CD14-positive monocyte (primary cell): Measurements from ENCODE around the gene KCTD2. TPM values are rescaled to one million over a fixed set of nuclear protein-coding genes. Genes with fewer than 3 reads are reported as not detected.

Experiments used
- DNase-seq, 3 donors: peaks; one replicate each; pipeline ENCODE4 v3.0.0-alpha.2; 2011 to 2022
- H2AFZ ChIP-seq: 2 replicates; pipeline ENCODE4 v1.6.0; 2012; ENCODE audit warnings: mild to moderate bottlenecking, low read depth, low read length, inconsistent platforms; ENCODE audit not compliant: insufficient read depth, poor library complexity, severe bottlenecking
- H3K27ac ChIP-seq, 2 donors: 1 replicate in 1 of 2; 2 replicates in 1 of 2; pipeline ENCODE4 v1.5.1; 2012 to 2013; ENCODE audit warnings: low read length in 2 of 2, control low read depth in 1 of 2, inconsistent platforms in 1 of 2, low read depth in 1 of 2, mild to moderate bottlenecking in 1 of 2
- H3K27me3 ChIP-seq, 2 donors: one replicate each; pipeline versions ENCODE4 v1.6.0 to v1.6.1; 2011 to 2013; ENCODE audit warnings: low read length in 2 of 2; ENCODE audit not compliant: control insufficient read depth in 2 of 2, insufficient read depth in 2 of 2
- H3K36me3 ChIP-seq, 2 donors: replicated peaks in 1 of 2; 1 replicate in 1 of 2; 2 replicates in 1 of 2; pipeline versions ENCODE4 v1.5.1 to v1.6.1; 2012 to 2013; ENCODE audit warnings: low read length in 2 of 2, control low read depth in 1 of 2, inconsistent platforms in 1 of 2, mild to moderate bottlenecking in 1 of 2; ENCODE audit not compliant: insufficient read depth in 2 of 2, control insufficient read depth in 1 of 2
- H3K4me1 ChIP-seq, 2 donors: 1 replicate in 1 of 2; 2 replicates in 1 of 2; pipeline versions ENCODE4 v1.5.1 to v1.6.1; 2012 to 2013; ENCODE audit warnings: low read length in 2 of 2, control low read depth in 1 of 2, inconsistent platforms in 1 of 2, mild to moderate bottlenecking in 1 of 2, moderate library complexity in 1 of 2; ENCODE audit not compliant: insufficient read depth in 2 of 2, control insufficient read depth in 1 of 2
- H3K4me2 ChIP-seq: replicated peaks from 2 replicates; pipeline ENCODE3; 2012; ENCODE audit warnings: low read length, moderate library complexity, mild to moderate bottlenecking; ENCODE audit not compliant: poor library complexity, severe bottlenecking; ENCODE audit errors: extremely low read depth
- H3K4me3 ChIP-seq, 3 experiments: fragments of 200-600 bp in 1 of 3; sonication (generic) in 1 of 3; replicated peaks in 1 of 3; 1 replicate in 2 of 3; 2 replicates in 1 of 3; pipeline ENCODE4 v1.5.1; 2011 to 2013; ENCODE audit warnings: low read length in 3 of 3, mild to moderate bottlenecking in 3 of 3, control low read depth in 2 of 3, low read depth in 2 of 3, inconsistent platforms in 1 of 3, moderate library complexity in 1 of 3
- H3K79me2 ChIP-seq: 2 replicates; pipeline ENCODE4 v1.6.0; 2012; ENCODE audit warnings: mild to moderate bottlenecking, control low read depth, inconsistent platforms, low read length, moderate library complexity; ENCODE audit not compliant: insufficient read depth
- H3K9ac ChIP-seq: 2 replicates; pipeline ENCODE4 v1.6.0; 2017; ENCODE audit warnings: low read length, mild to moderate bottlenecking; ENCODE audit not compliant: insufficient read depth, poor library complexity, severe bottlenecking
- H3K9me3 ChIP-seq, 2 donors: replicated peaks in 1 of 2; 1 replicate in 1 of 2; 2 replicates in 1 of 2; pipeline versions ENCODE4 v1.5.1 to v1.6.1; 2012 to 2013; ENCODE audit warnings: low read length in 2 of 2, control low read depth in 1 of 2; ENCODE audit not compliant: control insufficient read depth in 1 of 2, insufficient read depth in 1 of 2
- H4K20me1 ChIP-seq: 2 replicates; pipeline ENCODE4 v1.6.0; 2012; ENCODE audit warnings: mild to moderate bottlenecking, low read length, control low read depth, moderate library complexity; ENCODE audit not compliant: insufficient read depth
- H3K27ac Mint-ChIP-seq, 7 donors: one replicate each; pipeline ENCODE4 v1.8.0; 2020; ENCODE audit warnings: mild to moderate bottlenecking in 7 of 7, mixed read lengths in 7 of 7, moderate library complexity in 6 of 7, inconsistent platforms in 2 of 7
- H3K27me3 Mint-ChIP-seq, 3 donors: one replicate each; pipeline ENCODE4 v1.8.0; 2021 to 2022; ENCODE audit warnings: low read depth in 3 of 3, mild to moderate bottlenecking in 3 of 3, mixed read lengths in 3 of 3, moderate library complexity in 3 of 3, inconsistent platforms in 1 of 3
- H3K36me3 Mint-ChIP-seq, 2 donors: one replicate each; pipeline ENCODE4 v1.8.0; 2020; ENCODE audit warnings: mixed read lengths in 2 of 2, inconsistent platforms in 1 of 2, mild to moderate bottlenecking in 1 of 2
- H3K4me1 Mint-ChIP-seq: one replicate; pipeline ENCODE4 v1.8.0; 2020; ENCODE audit warnings: mild to moderate bottlenecking, mixed read lengths
- H3K4me3 Mint-ChIP-seq, 2 donors: one replicate each; pipeline ENCODE4 v1.8.0; 2020; ENCODE audit warnings: mild to moderate bottlenecking in 2 of 2, mixed read lengths in 2 of 2, moderate library complexity in 1 of 2
- H3K9me3 Mint-ChIP-seq, 7 donors: one replicate each; pipeline ENCODE4 v1.8.0; 2020 to 2022; ENCODE audit warnings: mixed read lengths in 7 of 7, mild to moderate bottlenecking in 6 of 7, moderate library complexity in 6 of 7, inconsistent platforms in 2 of 7
- WGBS: methylation state at CpG from one replicate; pipeline ENCODE4 v1.1.5; 2013; ENCODE audit warnings: missing lambda C conversion rate; ENCODE audit not compliant: insufficient coverage; 5-methylcytosine and 5-hydroxymethylcytosine counted together
- intact Hi-C, 2 donors: fragments of 100-400 bp; cut with micrococcal nuclease; formaldehyde crosslinking; loops; one replicate each; pipeline versions ENCODE4 v1.15.0 to v1.15.1; 2023
- polyA plus RNA-seq, 3 donors: library from polyadenylated mRNA; depleted of rRNA in 1 of 3; unstranded in 2 of 3; stranded (reverse) in 1 of 3; fragments of 300-500 nt in 2 of 3; fragments of >200 nt in 1 of 3; fragmentation: Illumina TruSeq in 2 of 3; gene quantifications; 1 replicate in 2 of 3; 2 replicates in 1 of 3; pipeline ENCODE4 v1.2.3, GENCODE V29; 2012 to 2021
- TF ChIP-seq, protein P1 (sequence below): fragments of 200-600 bp; IDR thresholded peaks from one replicate; pipeline ENCODE4 v1.8.0; 2022; ENCODE audit warnings: antibody characterized with exemption, mild to moderate bottlenecking

Gene KCTD2
- polyA plus RNA-seq, 3 donors, result 2.8 to 17.0 (median 2.9) TPM

DNA sequence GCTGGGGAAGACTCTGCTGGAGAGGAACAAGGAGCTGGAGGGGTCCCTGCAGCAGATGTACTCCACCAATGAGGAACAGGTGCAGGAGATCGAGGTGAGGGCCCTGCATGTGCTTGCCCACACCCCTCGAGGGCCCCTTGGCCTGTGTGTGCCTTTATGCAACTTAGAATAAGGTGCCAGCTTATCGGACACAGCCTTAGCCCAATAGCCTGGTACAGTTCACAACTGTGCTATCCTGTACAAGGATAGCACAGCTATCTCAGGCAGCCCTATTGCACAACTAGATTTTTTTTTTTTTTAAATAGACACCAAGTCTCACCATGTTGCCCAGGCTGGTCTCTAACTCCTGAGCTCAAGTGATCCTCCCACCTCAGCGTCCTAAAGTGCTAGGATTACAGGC is 47.5 kb upstream of the KCTD2 start:
- no peak overlapping the region for H2AFZ ChIP-seq
- H3K27me3 ChIP-seq, result no peaks in the 10 kb centered on the region
- H3K27me3 Mint-ChIP-seq, result peaks cover 2 to 3% (median 2%) of the 10 kb centered on the region in 3 donors
- peaks cover 0 to 2% (median 0%) of the 10 kb centered on the region in 7 donors for H3K9me3 Mint-ChIP-seq
- no peaks in the 10 kb centered on the region for H3K36me3 ChIP-seq
- no peak overlapping the region for H3K27ac ChIP-seq
- DNase-seq, result no peak
- 89% methylated on average over 3 of the region's 4 CpGs for WGBS
- no peaks in the 10 kb centered on the region for H3K36me3 Mint-ChIP-seq
- no peaks in the 10 kb centered on the region for H3K4me1 ChIP-seq
- no peak overlapping the region for H3K4me3 Mint-ChIP-seq
- H3K4me2 ChIP-seq, result no peak overlapping the region
- H4K20me1 ChIP-seq, result no peaks in the 10 kb centered on the region
- no peak overlapping the region for H3K9ac ChIP-seq
- H3K27ac Mint-ChIP-seq, result no peak overlapping the region
- H3K4me1 Mint-ChIP-seq, result peaks cover 15% of the 10 kb centered on the region
- intact Hi-C loops, result no loop called here
- TF ChIP-seq, protein P1, sequence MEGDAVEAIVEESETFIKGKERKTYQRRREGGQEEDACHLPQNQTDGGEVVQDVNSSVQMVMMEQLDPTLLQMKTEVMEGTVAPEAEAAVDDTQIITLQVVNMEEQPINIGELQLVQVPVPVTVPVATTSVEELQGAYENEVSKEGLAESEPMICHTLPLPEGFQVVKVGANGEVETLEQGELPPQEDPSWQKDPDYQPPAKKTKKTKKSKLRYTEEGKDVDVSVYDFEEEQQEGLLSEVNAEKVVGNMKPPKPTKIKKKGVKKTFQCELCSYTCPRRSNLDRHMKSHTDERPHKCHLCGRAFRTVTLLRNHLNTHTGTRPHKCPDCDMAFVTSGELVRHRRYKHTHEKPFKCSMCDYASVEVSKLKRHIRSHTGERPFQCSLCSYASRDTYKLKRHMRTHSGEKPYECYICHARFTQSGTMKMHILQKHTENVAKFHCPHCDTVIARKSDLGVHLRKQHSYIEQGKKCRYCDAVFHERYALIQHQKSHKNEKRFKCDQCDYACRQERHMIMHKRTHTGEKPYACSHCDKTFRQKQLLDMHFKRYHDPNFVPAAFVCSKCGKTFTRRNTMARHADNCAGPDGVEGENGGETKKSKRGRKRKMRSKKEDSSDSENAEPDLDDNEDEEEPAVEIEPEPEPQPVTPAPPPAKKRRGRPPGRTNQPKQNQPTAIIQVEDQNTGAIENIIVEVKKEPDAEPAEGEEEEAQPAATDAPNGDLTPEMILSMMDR, result no peak
- H3K9me3 ChIP-seq, result no peaks in the 10 kb centered on the region
- no peak overlapping the region for H3K4me3 ChIP-seq
- no peaks in the 10 kb centered on the region for H3K79me2 ChIP-seq

DNA sequence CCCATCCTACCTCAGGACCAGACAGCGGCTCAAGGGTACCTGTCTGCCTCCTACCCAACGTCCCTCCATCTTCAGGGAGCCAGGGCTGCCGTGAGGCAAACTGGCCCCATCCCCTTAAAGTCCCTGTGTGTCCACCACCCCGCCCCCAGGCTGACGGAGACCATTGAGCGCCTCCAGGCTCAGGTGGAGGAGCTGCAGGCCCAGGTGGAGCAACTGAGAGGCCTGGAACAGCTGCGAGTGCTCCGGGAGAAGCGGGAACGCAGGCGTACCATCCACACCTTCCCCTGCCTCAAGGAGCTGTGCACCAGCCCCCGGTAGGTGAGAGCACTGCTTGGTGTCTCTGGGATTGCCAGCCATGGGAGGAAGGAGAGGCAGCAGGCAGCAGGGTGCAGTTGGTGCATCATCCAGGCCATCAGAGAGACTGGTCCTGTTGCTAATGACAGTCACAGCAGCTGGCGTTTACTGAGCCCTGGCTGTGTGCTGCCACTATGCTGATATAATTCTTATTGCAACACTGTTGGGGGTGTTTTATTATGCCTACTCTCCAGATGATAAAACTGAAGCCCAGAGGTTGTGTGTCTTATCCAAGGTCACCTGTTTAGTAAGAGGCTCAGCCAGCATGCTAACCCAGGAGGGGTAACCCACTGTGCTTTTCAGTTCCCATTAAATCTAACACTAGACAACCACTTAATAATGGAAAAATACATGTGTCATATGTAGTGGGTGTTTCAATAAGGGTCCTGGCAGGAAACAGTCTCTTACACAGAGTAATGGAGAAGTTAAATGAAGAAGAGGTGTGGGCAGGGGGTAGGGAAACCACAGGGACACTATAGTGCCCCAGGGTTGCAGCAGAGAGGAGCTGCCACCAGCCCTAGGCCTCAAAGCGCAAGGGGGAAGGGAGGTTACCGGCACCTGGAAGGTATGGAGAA is 44.8 kb upstream of the KCTD2 start:
- H2AFZ ChIP-seq, result no peak overlapping the region
- H3K4me1 ChIP-seq, result no peaks in the 10 kb centered on the region
- DNase-seq, result no peak
- H3K4me2 ChIP-seq, result no peak overlapping the region
- 71% methylated on average over 12 of the region's 15 CpGs for WGBS
- Mint-ChIP-seq H3K9me3 (no peaks in the 10 kb centered on the region), H3K4me3 (no peak overlapping the region), H3K36me3 (no peaks in the 10 kb centered on the region), H3K27me3 (peaks cover 2 to 6% (median 4%) of the 10 kb centered on the region in 3 donors), H3K27ac (peak overlapping the region in 1 of 7 donors; percentile 23), H3K4me1 (peaks cover 15% of the 10 kb centered on the region)
- intact Hi-C loops, result loop anchor here in 1 of 2 donors (5.0 kb wide), 1 partner anchor 40 kb away; no protein-coding TSS in a partner anchor
- no peaks in the 10 kb centered on the region for H3K79me2 ChIP-seq
- no peaks in the 10 kb centered on the region for H3K36me3 ChIP-seq
- no peaks in the 10 kb centered on the region for H3K27me3 ChIP-seq
- H4K20me1 ChIP-seq, result no peaks in the 10 kb centered on the region
- no peak overlapping the region for H3K27ac ChIP-seq
- H3K4me3 ChIP-seq, result no peak overlapping the region
- TF ChIP-seq, protein P1, result no peak
- peak overlapping the region; percentile 27 for H3K9ac ChIP-seq
- no peaks in the 10 kb centered on the region for H3K9me3 ChIP-seq
